Activated CD4-positive, alpha-beta T cell treated with anti-CD3 and anti-CD28 coated beads, Interleukin-2, amount 50 U/mL, for 4 hours (primary cell): ENCODE measurements around the gene TUBA3C.

ENCODE experiments used
- DNase-seq, 2 experiments: peaks; one replicate each; pipeline ENCODE4 v3.0.0-alpha.2; 2020

Gene TUBA3C

DNA sequence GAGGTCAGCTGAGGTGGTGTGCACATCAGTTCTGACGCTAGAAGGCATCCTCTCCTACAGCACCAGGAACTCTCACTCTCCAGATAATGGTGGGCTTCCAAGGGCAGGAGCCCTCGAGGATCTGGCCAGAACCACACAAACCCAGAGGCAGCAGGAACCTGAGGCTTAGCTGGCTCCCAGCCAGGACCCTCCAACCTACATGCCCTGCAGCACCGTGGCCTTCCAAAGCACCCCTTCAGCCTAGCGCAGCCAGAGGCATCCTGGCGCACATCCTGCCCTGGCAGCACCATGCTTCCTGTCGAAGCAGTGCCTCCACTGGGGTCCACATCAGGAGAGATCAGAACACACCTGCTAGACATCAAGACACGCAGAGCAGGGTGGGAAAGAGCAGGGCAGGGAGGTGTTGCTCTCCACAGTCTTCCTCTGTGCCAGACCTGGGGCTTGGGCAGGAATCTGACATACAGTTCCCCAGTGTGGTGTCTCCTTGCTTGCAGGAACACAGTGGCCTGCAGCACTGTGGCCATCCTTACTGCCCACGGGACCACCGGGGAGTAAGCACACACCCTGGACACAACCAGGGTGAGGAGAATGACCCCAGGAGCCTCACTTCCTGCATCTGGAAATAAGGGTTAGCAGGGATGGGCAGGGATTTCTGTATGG lies 21.7 kb downstream of the TUBA3C start:
- no peak for DNase-seq

DNA sequence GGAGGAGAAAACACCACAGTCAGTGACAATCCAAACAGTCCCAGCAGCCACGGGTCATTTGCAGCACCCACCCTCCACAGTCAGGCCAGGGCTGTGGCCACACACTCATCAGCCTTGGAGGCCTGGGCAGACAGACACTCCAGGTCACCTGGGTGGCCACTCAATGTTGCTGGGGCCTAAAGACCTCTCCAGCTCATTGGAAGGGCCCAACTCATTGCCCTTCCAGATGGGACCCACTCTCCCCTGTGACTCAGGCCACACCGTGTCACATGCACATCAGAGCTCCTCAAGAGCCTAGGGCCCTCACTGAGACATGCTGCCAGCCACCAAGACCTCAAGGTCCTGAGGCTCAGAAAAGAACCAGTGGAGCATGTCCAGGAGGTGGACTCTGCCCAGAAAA lies 22.4 kb downstream of the TUBA3C start:
- no peak for DNase-seq

DNA sequence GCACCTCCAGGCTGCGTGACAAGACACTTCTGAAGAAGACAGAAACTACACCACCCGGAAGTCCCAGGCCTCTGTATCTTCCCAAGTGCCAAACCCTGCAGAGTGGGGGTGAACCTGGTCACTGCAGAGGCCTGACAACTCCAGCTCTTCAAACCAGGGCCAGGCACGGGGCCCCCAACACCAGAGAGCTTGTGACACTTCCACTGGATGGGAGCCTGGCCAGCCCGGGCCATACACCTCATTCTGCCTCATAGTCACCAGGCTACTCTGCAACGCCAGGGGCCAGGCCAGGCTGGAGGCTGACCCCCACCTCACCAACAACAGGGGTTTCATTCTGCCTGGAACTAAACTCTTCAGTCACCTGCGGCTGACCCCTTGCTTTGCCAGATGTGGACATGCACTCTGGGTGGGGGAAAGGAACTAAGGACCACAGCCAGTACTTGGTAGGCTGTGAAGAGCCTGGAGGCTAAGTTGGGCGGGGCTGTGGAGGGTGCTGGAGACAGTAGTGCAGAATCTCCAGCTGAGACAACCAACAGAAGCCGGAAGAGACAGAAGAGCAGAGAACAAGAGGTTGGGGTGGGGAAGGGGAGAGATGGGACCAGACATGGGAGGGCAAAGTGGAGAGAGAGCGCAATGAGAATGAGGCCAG lies 23.0 kb downstream of the TUBA3C start:
- no peak for DNase-seq

DNA sequence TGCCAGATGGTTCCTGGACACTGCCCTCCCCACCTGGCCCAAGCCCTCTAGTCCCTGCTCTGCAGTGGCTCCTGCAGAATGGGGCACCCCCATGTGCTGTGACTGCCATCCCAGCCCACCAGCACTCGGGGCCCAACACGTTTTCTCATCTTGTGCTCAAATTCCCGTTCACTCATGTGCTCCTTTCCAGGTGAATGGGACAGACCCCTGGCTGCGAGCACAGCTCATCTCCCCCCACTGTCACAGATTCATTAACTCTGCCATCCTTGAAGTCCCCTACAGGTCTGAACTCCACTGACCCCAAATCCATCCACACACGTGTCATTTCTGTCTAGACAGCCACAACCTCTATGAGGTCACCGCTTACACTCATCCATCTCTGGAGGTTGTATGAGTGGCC lies 23.6 kb downstream of the TUBA3C start:
- no peak for DNase-seq

DNA sequence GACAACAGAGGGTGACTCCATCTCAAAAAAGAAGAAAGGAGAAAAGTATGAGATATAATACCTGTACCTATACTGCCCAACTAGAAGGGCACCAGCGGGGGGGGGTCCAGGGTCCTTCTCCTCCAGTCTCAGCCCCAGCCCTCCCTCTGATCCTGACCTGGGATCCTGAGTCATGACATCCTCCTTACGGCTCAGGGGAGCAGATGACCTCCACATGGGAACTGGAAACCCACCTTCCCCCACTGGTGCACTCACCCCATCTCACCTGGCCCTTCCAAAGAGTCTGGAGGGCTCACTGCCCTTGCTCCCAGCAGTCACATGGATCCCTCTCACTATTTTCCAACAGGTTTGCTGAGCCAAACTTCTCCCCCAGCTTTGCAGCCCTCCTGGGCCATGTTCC lies 24.2 kb downstream of the TUBA3C start:
- no peak for DNase-seq

DNA sequence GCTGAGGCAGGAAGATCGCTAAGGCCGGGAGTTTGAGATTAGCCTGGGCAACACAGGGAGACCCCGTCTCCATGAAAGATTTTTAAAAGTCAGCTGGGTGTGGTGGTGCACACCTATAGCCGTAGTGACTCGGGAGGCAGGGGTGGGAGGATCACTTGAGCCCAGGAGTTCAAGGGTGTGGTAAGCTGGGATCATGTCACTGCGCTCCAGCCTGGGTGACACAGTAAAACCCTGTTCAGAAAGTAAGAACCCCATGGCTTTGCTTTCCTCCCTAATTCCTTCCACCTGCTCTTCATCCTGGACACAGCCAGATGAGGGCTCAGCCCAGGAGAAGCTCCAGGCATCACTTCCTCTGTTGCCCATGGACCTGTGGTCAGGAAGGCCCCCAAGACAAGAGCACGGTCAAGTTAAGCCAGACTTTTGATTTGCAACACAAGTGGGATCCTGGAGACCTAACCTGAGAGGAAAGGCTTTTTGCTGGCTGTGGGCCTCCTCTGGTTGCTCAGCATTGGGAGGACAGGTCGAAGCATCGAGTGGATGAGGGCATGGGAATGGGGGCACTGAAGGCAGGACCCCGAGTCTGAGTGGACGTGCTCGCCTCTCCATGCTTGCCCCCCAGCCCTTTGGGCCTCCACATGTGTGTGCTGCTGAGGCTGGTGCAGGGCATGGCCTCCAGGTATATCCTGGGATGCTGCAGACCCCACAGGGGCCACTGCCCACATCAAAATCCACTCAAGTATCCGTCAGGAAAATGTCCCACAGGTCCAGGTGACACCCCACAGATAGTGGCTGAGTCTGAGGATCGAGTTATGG lies 25.4 kb downstream of the TUBA3C start:
- DNase-seq, result no peak

DNA sequence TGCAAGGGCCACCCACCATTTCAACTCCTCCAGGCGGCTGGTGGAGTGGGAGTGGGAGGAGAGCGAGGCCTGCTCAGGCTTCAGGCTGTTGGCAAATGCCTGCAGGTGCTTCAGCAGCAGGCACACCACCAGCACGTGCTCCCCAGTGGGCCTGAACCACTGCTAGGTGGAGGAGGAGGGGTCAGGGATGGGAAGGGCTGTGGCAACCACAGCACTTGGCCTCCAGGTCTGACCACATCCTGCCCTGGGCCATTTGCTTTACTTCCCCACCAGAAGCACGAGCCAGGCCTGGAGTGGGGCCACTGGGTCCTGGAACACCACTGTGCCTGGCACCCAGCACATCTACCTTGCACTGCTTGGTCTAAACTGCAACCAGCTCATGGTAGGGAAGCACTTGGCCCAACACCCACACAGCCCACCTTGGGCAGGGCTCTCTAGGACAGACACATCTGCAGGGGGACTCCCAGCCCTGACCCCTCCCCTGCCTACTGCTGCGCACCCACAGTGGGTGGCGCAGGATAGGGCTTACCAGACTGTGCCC lies 26.2 kb downstream of the TUBA3C start:
- no peak for DNase-seq

DNA sequence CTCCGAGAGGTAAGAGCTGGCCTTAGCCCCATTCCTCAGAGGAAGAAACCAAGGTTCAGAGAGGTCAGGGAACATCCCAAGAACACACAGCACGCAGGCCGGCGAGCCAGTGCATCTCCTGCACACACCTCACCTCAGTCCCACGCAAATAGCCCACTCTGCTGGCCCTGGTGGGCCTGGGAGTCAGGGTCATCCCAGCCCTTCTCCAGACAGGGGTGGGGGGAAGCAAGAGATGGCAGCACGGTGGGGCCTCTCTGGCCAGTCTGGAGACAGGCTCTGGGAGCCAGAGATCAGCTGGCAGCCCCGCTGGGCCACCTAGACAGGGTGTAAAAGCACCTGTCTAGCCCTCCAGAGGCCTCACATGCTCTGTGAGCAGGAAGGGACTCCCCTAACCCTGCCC lies 26.8 kb downstream of the TUBA3C start:
- no peak for DNase-seq

DNA sequence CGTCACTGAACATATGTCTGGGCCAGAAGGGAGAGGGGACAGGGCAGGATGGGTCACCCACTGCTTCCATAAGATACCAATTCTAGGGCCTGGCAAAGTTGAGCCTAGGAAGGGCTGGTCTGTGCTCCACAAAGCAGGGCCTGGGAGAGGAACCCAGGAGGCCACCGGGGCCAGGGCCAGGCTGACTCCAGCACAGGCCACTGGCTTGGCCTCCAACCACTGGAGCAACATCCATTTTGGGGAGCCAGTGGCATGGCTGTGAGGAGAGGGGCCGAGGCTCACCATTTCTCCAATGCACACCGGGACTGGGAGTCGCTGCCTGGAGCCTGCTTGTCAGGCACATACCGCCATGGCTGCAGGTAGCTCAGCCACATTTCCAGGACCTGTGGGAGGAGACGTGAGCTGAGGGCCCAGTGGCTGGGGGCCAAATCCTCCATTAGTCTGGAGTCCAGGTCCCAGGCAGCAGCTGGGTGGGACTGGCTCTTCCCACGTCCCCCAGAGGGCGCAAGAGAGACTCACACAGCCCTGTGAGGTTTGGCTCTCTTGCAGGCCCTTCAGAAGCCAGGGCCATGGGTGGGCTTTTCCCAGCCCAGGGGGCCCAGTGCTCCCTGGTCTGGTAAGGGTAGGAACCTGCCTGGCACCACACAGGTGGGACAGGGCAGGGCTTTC lies 27.7 kb downstream of the TUBA3C start:
- no peak for DNase-seq

DNA sequence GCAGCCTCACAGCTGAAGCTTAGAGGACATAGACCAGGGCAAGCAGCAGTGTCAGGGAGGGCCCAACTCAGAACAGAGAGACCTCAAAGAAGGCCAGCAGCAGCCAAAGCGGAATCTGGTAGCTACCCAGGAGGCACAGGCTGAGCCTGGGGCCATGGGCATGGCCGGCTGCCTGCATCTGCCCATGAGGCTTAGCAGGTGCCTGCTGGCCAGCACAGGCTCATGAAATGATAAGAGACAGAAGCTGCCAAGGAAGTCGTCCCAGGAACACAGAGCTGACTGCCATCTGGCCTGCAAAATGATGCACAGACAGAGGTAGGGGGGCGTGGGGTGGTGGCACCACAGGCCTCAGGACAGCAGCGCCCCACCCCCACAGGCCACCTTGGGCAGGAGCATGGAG lies 29.2 kb downstream of the TUBA3C start:
- no peak for DNase-seq

DNA sequence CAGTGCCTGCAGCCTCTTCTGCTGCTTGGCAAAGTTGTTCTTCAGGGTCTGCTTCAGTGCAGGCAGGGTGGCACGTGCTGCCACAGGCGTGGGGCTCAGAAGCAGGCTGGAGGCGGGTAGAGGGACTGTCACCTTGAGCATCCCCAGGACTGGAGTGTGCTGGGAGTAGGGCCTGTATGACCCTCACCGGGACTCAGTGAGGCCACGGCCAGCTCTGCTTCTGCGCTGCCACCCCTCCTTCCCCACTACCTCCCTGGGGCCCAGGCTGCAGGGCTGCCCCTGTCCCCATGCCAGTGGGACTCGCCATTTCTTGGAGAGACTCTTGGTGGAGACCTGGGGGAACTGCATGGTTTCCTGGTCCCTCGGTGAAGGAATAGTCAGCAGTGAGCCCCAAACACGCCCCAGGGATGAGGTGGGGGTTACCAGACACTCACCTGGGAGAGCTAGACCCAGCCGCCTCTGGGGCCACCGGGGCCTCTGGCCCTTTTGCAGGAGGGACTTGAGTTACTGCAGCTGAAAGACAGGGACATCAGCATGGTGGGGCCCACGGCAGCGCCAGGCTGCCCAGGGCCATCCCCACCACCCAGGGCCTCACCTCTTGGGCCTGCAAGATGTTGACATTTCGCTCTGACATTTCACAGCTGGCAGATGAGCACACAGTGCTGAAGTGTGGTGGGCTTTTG lies 29.9 kb downstream of the TUBA3C start:
- DNase-seq, result no peak

DNA sequence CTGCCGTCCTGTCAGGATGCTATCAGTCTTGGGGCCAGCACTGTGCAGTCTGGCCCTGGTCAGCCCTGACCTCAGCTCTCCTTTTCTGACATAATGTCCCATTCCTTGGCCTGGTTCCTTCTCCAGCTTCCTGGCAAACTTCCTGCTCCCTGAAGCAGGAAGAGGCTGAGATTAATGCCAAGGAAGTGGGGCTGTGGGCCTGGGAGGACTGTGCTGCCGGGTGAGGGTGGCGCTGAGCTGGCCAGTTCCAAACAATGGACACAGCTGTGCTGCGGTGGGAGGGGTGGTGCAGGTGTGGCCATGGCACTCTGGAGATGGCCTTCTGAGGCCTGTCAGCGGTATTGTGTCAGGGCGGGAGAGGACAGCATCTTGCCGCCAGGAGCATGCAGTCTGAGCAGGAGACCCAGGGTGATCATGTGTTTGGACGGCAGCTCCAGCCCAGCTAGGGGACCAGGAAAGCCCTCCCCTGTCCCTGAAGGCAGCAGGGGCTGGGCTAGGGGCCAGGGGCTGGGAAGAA lies 30.9 kb downstream of the TUBA3C start:
- DNase-seq, result no peak

DNA sequence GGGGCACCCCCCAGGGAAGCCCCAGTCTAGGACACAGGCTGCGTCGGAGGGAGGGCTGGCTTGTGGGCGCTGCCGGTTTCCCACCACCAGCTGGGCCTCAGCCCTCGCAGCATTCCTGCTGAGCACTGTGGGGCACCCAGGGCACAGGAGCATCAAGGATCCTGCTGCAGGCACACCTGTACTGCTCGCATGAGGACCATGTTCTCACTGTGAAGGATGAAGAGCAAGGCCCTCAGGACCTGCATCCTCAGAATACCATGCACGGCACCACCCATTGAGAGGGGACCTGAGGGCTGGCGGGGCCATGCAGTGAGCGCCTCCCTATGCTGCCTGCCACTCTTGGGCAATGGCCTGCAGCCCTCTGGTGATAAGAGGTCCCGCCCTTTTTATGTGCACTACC lies 31.4 kb downstream of the TUBA3C start:
- DNase-seq, result no peak

DNA sequence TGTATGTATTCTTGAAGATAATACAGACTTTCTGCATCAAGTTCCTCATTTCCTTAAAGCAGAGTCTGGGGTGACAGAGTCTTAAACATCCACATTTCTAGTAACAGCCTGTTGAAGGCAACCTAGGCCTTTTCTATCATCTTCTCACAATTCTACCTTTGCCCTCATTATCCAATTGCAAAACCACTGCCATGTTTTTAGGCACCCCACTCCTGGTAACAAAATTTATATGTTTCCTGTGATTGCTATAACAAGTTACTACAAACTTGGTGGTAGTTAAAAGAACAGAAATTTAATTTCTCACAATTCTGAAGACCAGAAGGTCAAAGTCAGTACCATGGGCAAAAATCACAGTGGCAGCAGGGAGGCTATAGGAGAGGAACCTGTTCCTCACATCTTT lies 33.1 kb downstream of the TUBA3C start:
- DNase-seq, result no peak
